A673 (cell line): ENCODE results near the gene MAP7D2.

Source experiments
- EZH2 ChIP-seq: fragments of 200-600 bp; sonication (generic); IDR thresholded peaks from 2 replicates; pipeline ENCODE4 v1.6.1; 2017; ENCODE audit warnings: borderline replicate concordance, low read depth, mild to moderate bottlenecking, mixed read lengths, antibody characterized with exemption, low read length; ENCODE audit not compliant: poor library complexity, severe bottlenecking
- TF ChIP-seq, protein P1 (sequence below): fragments of 300-800, 200-600 bp; sonication (generic); conservative IDR thresholded peaks from 2 replicates; pipeline ENCODE4 v1.5.1; 2017; ENCODE audit warnings: low read depth, mild to moderate bottlenecking, antibody characterized with exemption, low read length, moderate library complexity, mixed read lengths

DNA sequence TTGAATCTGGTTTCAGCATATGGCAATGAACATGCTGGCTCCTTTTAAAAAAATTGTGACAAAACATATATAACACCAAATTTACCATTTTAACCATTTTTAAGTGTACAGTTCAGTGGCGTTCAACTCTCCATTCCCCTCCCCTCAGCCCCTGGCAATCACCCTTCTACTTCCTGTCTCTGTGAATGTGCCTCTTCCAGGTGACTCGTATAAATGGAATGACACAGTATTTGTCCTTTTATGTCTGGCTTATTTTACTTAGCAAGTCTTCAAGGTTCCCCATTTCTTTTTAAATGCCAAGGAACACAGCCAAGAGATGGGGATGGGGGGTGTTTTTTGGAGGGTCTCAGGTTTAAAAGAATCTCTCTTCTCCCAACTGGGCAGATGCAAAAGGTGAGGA lies 90.4 kb downstream of the MAP7D2 start:
- TF ChIP-seq, protein P1, sequence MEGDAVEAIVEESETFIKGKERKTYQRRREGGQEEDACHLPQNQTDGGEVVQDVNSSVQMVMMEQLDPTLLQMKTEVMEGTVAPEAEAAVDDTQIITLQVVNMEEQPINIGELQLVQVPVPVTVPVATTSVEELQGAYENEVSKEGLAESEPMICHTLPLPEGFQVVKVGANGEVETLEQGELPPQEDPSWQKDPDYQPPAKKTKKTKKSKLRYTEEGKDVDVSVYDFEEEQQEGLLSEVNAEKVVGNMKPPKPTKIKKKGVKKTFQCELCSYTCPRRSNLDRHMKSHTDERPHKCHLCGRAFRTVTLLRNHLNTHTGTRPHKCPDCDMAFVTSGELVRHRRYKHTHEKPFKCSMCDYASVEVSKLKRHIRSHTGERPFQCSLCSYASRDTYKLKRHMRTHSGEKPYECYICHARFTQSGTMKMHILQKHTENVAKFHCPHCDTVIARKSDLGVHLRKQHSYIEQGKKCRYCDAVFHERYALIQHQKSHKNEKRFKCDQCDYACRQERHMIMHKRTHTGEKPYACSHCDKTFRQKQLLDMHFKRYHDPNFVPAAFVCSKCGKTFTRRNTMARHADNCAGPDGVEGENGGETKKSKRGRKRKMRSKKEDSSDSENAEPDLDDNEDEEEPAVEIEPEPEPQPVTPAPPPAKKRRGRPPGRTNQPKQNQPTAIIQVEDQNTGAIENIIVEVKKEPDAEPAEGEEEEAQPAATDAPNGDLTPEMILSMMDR = no peak
- no peak for TF ChIP-seq EZH2
